GM19193 (cell line): ENCODE data around the gene THOC1.

Source experiments
- POLR2A ChIP-seq: IDR thresholded peaks from 4 replicates; pipeline ENCODE4 v1.6.1; 2011; ENCODE audit not compliant: insufficient read depth, insufficient read length; ENCODE audit errors: extremely low read depth

The THOC1 gene

GRCh38 chr18:267688-268552 is at the start of gene THOC1:
Gene THOC1, minus strand, starts transcription at chr18:268047. Its CDS starts 28 bp downstream, at chr18:268019.
- peak; percentile 96 for TF ChIP-seq POLR2A

GRCh38 chr18:317618-318017 is 49.8 kb upstream of the THOC1 start:
- TF ChIP-seq POLR2A, result no peak

- TF ChIP-seq POLR2A, result no peak
Observed at GRCh38 chr18:316393-316792, 48.5 kb upstream of the THOC1 start.

GRCh38 chr18:313931-314330 is 46.1 kb upstream of the THOC1 start:
- no peak for TF ChIP-seq POLR2A

GRCh38 chr18:312415-312814 is 44.6 kb upstream of the THOC1 start:
- TF ChIP-seq POLR2A, result no peak

GRCh38 chr18:310042-310441 is 42.2 kb upstream of the THOC1 start:
- no peak for TF ChIP-seq POLR2A

- TF ChIP-seq POLR2A, result no peak
Observed at GRCh38 chr18:306608-307255, 38.9 kb upstream of the THOC1 start.

GRCh38 chr18:305003-305501 is 37.2 kb upstream of the THOC1 start:
- no peak for TF ChIP-seq POLR2A

- TF ChIP-seq POLR2A, result no peak
Observed at GRCh38 chr18:303607-304006, 35.8 kb upstream of the THOC1 start.

GRCh38 chr18:303011-303410 is 35.2 kb upstream of the THOC1 start:
- TF ChIP-seq POLR2A, result no peak

- TF ChIP-seq POLR2A, result no peak
Observed at GRCh38 chr18:302097-302496, 34.2 kb upstream of the THOC1 start.

- no peak for TF ChIP-seq POLR2A
Observed at GRCh38 chr18:297936-298335, 30.1 kb upstream of the THOC1 start.

GRCh38 chr18:295756-296490 is 28.1 kb upstream of the THOC1 start:
- TF ChIP-seq POLR2A, result no peak

GRCh38 chr18:294566-294965 is 26.7 kb upstream of the THOC1 start:
- TF ChIP-seq POLR2A, result no peak

- no peak for TF ChIP-seq POLR2A
Observed at GRCh38 chr18:293536-293935, 25.7 kb upstream of the THOC1 start.
